Measurements from ENCODE around the gene C2.
A peak's percentile ranks its signal among the peaks of the same experiment; 100 is the strongest.
"Not testable (repeated sequence)": the region's sequence is repeated elsewhere in the genome, so short reads cannot be mapped to it uniquely, and the experiment has no call there.

The C2 gene

DNA sequence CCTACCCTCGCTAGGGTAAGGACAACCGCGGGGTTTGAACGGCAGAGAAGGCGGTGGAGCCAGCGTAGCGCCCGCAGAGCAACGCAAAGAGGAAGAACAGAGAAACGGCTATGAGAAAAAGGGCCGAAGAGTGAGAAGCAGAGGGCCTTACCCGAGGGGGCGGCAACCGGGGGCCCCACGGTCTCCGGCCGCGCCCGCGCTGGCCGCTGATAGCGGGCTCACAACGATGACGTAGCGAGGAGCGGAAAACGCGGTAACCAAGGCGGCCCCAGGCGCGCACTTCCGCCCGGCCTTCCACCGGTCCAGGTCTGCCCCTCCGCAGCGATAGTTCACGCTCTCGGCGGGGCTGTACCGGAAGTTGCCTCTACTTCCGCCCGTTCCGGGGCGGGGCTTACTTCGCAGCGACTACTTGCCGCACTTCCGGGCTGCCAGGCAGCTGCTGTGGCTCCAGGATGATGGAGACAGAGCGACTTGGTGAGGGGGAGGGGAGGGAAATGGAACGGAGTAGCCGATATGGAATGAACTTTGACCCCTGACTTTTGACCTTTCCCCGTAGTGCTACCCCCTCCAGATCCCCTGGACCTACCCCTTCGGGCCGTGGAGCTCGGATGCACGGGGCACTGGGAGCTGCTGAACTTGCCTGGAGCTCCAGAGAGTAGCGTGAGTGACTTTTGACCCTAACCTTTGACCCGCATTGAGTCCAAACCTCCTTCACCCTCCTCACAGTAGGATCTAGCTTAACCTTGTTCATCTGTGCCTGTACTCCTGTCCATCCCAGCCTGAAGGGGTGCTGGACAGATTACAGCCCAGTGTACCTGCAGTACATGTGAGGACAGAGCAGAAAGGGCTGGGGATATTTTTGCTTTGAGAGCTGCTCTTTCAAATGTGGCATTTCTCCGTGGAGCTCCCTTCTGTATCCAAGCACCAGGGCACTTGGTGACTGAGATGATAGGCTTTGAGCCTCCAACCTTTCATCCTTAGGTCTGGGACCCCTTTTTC, 31.5 kb downstream of the C2 start, which contains the start of the genes NELFE and SKIC2:
Gene NELFE (minus strand): TSS at position 231 of the 999 bp plus-strand sequence. CDS start 525 bp downstream, outside the sequence.
Gene SKIC2 (plus strand): TSS at position 435 of the 999 bp plus-strand sequence. CDS start 18 bp downstream, at position 453.
- DNase-seq: peak; percentile 99 to 100 (median 99)

- DNase-seq: no peak
Measured at GRCh38 chr6:31961616-31962015, 34.1 kb downstream of the C2 start.

GRCh38 chr6:31963921-31964320, 36.4 kb downstream of the C2 start:
- no peak for DNase-seq

DNA sequence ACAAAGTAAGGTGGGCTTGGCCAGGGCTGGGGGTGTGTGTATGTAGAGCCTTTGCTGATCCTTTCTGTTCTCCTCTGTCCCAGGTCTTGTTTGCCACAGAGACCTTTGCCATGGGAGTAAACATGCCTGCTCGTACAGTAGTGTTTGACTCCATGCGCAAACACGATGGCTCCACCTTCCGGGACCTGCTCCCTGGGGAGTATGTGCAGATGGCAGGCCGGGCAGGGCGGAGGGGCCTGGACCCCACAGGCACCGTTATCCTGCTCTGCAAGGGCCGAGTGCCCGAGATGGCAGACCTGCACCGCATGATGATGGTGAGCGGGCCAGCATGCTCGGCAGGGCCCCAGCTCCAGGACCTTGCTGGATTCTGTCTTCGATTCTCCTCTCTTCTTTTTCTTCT, 38.2 kb downstream of the C2 start:
- DNase-seq: no peak

DNA sequence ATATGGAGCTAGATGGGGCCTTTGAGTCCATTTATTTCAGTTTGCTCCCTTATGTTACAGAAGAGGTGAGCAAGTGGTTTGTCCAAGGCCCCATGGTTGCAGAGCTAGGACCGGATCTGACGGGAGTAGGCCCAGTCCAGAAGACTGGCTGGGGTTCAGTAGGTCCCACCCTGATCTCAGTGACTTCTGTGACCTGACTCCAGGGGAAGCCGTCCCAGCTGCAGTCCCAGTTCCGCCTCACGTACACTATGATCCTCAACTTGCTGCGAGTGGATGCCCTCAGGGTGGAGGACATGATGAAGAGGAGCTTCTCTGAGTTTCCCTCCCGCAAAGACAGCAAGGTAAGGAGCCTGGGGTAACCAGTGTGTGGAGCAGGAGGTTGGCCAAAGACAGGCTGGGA, 39.0 kb downstream of the C2 start:
- DNase-seq: no peak

- no peak for DNase-seq
Measured at GRCh38 chr6:31966997-31967925, 39.7 kb downstream of the C2 start.

DNA sequence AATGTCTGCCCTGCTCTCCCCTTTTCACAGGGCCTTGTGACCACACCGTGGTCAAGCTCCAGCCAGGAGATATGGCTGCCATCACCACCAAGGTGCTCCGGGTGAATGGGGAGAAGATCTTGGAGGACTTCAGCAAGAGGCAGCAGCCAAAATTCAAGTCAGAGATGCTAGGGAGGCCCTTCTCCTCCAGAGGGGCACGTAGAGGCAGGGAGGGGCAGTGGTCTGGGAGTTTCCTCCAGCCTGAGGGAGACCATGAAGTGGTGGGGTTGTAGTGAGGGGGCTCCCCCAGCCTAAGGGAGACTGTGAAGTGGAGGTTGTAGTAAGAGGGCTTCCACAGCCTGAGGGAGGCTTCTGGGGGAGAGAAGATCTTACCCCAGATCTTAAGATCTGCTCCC, 40.4 kb downstream of the C2 start:
- no peak for DNase-seq

DNA sequence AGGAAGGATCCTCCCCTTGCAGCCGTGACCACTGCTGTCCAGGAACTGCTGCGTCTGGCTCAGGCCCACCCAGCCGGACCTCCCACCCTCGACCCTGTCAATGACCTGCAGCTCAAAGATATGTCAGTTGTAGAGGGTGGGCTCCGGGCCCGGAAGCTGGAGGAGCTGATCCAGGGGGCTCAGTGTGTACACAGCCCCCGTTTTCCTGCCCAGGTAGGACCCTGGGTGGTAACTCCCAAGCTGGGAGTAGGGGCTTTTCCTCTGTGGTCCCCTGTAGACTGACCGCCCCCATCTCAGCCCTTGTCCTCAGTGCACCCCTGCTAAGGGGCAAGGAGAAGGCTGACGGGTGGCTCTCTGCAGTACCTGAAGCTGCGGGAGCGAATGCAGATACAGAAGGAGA, 40.8 kb downstream of the C2 start:
- DNase-seq: no peak

- DNase-seq: no peak
Measured at GRCh38 chr6:31968791-31969711, 41.5 kb downstream of the C2 start.

DNA sequence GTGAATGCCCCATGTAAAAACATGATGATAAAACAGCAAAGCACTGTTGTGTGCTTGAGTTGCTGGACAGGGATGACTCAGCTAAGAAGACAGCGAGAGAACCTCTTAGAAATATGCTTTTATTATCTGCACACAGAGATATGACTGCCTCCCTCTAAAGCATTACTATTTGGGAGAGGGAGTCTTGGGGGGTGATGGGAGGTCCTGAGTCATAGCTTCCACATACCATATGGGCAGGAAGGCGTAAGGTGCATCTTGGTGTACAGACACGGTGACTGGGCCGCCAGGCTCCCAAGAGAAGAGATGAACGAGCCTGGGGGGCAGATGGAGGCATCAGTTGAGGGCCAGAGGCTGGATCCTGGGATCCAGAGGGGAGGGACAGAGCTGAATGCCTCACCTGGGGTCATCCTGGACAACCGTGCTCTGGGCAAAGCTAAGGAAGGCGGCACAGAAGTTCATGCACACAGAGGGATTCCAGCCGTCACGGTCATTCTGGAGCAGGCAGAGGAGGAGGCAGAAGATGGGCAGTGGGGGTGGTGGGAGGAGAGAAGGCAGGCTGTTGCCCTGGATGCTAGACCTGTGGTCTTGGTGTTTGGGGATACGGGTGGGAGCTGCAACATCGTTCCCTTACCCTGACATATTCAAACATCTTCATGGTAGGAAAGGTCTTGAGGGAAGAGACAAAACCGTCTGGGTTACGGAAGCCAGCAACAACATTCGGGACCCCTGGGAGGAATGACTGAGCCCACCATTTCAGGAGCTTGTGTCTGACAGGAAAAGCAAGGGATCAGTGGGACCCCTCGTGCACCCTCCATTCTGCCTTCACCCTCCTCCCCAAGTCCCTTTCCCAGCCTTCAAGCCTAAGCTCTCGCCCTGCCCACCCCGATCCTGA, 42.4 kb downstream of the C2 start:
- DNase-seq: no peak

DNA sequence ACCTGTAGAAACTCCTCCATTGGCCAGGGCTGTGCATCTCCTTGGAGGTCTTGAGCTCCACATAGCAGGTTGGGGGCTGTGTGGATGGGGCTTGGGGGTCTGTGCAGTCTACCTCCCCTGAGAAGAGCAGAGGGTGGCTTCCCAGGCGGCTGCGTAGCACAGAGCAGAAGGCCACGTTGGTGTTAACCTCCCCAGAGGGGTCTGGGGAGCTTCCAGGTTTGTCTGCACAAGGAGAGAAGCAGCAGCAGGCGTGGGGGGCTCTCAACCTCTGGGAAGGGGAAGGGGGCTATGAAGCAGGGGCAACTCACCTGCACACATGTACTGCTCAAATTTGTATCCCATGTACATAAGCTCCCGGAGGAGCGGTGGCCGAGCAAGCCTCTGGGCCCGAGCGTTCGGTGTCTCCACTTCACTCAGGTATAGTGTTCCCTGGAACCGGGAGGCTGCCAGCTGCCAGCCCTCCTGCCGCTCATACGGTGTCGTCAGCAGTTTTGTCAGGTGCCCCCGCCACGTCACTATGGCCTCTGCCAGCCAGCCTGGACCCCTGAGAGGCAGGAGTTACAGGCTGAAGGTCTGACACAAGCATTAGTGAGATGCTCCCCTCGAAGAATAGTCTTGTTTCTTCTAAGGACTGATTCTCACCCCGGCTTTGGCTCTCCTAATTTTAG, 43.2 kb downstream of the C2 start:
- DNase-seq: no peak

- DNase-seq: no peak
Measured at GRCh38 chr6:31971279-31971992, 43.9 kb downstream of the C2 start.

DNA sequence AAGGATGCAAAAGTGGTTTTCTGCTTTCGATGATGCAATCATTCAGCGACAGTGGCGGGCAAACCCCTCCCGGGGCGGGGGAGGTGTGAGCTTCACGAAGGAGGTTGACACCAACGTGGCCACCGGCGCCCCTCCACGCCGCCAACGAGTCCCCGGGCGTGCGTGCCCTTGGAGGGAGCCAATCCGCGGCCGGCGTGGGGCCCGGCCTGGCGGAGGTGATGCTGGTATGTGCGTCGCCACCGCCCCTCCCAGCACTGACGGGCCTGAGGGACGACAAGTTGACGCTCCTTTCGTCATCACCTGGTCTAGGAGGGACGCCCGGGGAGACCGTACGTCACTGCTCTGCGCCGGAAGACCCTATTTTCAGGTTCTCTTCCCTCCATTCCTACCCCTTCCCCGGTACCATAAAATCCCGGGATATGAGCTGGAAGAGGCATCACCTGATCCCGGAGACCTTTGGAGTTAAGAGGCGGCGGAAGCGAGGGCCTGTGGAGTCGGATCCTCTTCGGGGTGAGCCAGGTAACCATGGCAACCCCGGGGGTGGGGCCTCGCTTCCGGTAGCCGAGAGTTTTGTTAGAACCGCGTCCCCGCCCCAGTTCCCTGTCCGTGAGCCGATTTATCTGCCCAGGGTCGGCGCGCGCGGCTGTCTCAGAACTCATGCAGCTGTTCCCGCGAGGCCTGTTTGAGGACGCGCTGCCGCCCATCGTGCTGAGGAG, 44.6 kb downstream of the C2 start, which contains the start of gene DXO:
Gene DXO (minus strand): TSS at position 146 of the 716 bp plus-strand sequence. CDS start 463 bp downstream, outside the sequence.
- peak; percentile 97 to 98 (median 98) for DNase-seq

DNA sequence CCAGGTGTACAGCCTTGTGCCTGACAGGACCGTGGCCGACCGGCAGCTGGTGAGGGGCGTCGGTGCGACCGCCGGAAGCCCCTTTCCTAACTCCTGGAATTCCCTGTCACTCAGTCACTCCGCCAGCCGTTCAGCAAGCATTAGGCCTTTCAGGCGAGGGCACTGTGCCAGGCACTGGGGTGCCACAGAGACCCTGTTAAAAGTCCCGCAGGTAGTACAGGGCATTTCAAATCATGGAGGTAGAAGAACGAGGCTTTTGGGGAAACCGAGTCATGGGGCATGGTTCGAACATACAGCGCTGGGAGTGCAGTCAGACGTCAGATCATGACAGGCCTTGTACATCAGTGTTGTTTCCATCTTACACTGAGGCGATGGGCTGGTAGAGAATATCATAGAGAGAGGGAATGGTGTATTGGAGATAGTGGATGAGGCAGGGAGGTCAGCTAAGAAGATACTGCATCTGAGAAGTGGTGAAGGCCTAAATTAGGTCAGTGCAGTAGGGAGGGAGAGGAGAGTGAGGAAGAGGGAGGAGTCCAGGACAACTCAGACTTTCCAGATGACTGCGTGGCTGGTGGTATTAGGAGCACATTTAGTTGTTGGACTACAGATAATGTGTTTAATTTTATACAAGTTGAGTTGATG, 45.3 kb downstream of the C2 start:
- peak; percentile 44 to 68 (median 60) for DNase-seq

DNA sequence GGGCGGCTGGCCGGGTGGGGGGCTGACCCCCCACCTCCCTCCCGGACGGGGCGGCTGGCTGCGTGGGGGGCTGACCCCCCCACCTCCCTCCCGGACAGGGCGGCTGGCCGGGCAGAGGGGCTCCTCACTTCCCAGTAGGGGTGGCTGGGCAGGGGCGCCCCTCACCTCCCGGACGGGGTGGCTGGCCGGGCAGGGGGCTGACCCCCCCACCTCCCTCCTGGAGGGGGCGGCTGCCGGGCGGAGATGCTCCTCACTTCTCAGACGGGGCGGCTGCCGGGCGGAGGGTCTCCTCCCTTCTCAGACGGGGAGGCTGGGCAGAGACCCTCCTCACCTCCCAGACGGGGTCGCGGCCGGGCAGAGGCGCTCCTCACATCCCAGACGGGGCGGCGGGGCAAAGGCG, 48.5 kb downstream of the C2 start:
- not testable (repeated sequence) for DNase-seq

- no peak for DNase-seq
Measured at GRCh38 chr6:31977816-31978431, 50.4 kb downstream of the C2 start.

DNA sequence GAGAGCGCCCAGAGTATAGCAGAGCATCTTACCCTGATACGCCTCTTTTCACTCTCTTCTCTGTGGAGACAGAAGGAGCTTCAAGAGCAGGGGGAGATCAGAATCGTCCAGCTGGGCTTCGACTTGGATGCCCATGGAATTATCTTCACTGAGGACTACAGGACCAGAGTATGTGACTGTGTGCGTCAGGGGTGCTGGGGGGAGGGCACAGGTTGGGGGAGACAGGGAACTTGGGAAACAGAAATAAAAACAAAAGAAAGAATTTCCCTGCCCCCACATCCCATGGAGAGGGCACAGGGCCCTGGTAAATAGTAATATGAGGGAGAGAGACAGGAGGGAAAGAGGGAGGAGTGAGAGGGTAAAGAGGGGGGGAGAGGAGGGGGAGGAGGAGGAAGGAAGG, 51.3 kb downstream of the C2 start:
- no peak for DNase-seq

Data from suppressor macrophage treated with lipopolysaccharide for 1 hour (primary cell).